Retinal pigment epithelial cell (primary cell): ENCODE data around the gene SNRNP48.

Experiments
- DNase-seq: peaks from one replicate; pipeline ENCODE4 v3.0.0-alpha.2; 2010; ENCODE audit warnings: low read depth
- H3K4me3 ChIP-seq: 2 replicates; pipeline ENCODE4 v1.5.1; 2011; ENCODE audit warnings: mild to moderate bottlenecking, low read length, control low read depth, moderate library complexity
- CTCF ChIP-seq: conservative IDR thresholded peaks from 2 replicates; pipeline ENCODE4 v1.5.1; 2011; ENCODE audit warnings: low read depth, low read length, control low read depth, inconsistent platforms

The SNRNP48 gene

GRCh38 chr6:7589949-7590917, at the start of gene SNRNP48:
Gene SNRNP48, plus strand, starts transcription at chr6:7590198. Its CDS starts 60 bp downstream, at chr6:7590258.
- peak within 1 kb of the TSS; percentile 76 for H3K4me3 ChIP-seq
- peak; percentile 69 for DNase-seq
- TF ChIP-seq CTCF = no peak

GRCh38 chr6:7540595-7540994, 49.4 kb upstream of the SNRNP48 start:
- peak overlapping the region; percentile 75 for H3K4me3 ChIP-seq
- no peak for TF ChIP-seq CTCF
- DNase-seq = no peak

- TF ChIP-seq CTCF = no peak
- H3K4me3 ChIP-seq = peak within 1 kb of the TSS; percentile 75
- no peak for DNase-seq
Measured at GRCh38 chr6:7541175-7542064, 48.6 kb upstream of the SNRNP48 start, which contains the start of gene DSP. Gene DSP, plus strand, starts transcription at chr6:7541671. Its CDS starts 245 bp downstream, at chr6:7541916.

GRCh38 chr6:7542065-7542873, 47.7 kb upstream of the SNRNP48 start:
- H3K4me3 ChIP-seq = peak overlapping the region; percentile 75
- no peak for DNase-seq
- TF ChIP-seq CTCF = no peak

GRCh38 chr6:7542874-7543624, 46.9 kb upstream of the SNRNP48 start:
- H3K4me3 ChIP-seq = peak overlapping the region; percentile 75
- no peak for TF ChIP-seq CTCF
- DNase-seq = no peak
